GM19043 (cell line): Measurements from ENCODE around the gene JADE2.
"Not testable (repeated sequence)": the region's sequence is repeated elsewhere in the genome, so short reads cannot be mapped to it uniquely, and the experiment has no call there.

Experiments used
- ATAC-seq: cut with Tn5 transposase; IDR thresholded peaks from one replicate; pipeline ENCODE4 v1.9.1; 2021; ENCODE audit warnings: low read depth; ENCODE audit not compliant: unreplicated experiment

JADE2 gene

GRCh38 chr5:134547579-134547978 is 22.1 kb downstream of the JADE2 start:
- ATAC-seq, result no peak

- no peak for ATAC-seq
Measured at GRCh38 chr5:134547999-134548658, 22.7 kb downstream of the JADE2 start.

DNA sequence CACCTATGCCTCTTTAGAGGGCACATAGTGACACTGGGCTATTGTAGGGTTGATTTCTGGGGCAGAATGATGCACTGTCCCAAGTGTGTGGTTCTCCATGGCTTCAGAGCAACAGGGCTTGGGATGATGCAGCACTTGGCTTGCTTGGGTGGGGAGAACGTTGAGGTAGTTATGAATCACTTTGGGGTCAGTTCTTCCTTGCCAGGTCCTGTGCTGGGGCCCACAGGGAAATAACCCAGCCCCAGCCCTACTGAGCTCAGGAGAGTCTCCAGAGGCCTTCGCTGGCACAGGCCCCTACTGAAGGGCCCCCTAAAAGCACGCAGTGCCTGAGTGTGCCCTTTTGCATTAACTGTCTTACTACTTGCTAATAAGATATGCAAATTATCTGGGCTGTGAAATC is 24.2 kb downstream of the JADE2 start:
- ATAC-seq, result no peak

GRCh38 chr5:134550271-134551214 is 25.1 kb downstream of the JADE2 start:
- no peak for ATAC-seq

DNA sequence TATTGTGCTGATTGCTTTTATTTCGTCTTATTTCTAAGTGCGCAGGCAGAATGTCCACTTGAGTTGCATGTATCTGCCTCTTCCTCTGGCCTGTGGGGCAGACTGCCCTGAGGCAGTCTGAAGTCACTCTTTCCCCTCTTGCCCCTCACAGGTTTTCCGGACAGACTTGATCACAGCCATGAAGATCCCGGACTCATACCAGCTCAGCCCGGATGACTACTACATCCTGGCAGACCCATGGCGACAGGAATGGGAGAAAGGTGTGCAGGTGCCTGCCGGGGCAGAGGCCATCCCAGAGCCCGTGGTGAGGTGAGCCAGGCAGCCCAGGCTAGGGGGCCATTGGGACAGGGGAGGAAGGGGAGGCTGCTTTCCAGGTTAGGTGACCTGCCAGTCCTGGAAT is 26.4 kb downstream of the JADE2 start:
- no peak for ATAC-seq

- ATAC-seq, result no peak
Measured at GRCh38 chr5:134552301-134552700, 26.8 kb downstream of the JADE2 start.

DNA sequence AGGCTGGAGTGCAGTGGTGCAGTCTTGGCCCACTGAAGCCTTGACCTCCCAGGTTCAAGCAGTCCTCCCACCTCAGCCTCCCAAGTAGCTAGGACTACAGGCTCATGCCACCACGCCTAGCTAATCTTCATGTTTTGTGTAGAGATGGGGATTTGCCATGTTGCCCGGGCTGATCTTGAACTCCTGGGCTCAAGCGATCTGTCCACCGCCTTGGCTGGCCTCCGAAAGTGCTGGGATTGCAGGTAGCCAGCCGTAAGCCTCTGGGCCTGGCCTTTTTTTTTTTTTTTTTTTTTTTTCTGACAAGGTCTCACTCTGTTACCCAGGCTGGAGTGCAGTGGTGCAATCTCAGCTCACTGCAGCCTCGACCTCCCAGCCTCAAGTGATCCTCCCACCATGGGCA is 27.2 kb downstream of the JADE2 start:
- not testable (repeated sequence) for ATAC-seq

DNA sequence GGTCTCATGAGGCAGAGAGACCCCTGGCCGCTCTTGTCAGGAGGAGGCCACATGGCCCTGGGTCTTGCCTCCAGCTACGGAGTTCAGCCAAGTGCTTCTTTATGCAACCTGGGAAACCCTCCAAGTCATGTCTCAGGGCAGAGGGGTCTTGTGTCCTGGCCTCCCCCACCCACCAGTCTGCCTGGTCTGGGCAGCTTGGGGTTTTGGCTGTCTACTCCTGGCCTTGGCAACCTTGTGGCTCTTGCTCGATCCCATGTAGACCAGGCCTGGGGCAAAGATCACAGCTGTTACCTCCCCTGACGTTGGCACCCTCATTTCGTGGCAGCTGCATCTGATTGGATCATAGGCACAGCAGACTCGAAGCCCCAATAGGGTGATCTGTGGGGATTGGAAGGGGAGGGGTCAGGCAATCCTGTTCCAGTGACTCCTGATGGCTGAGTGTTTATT is 28.4 kb downstream of the JADE2 start:
- ATAC-seq, result no peak

GRCh38 chr5:134554319-134555222 is 29.1 kb downstream of the JADE2 start:
- ATAC-seq, result peak; percentile 36

GRCh38 chr5:134555223-134555889 is 29.9 kb downstream of the JADE2 start:
- no peak for ATAC-seq

DNA sequence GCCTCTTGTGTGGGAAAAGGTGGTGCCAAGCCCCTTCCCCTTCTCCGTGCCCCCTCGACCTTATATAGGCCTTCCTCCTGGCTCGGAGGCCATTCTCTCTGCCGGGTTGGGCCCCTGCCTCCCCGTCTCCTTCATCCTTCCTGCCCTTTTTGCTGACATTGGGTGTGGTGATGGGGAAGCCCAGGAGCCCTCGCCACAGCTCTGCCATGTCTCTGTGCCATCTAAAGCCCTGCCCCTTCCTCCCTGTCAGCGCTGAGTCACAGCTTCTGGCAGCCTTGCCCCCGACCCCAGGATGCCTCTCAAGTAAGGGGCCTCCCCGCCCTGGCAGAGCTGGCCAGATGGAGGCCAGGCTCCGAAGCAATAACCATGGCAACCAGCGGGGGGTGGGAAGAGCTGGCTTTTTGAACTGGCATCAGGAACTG is 30.4 kb downstream of the JADE2 start:
- ATAC-seq, result no peak

- not testable (repeated sequence) for ATAC-seq
Measured at GRCh38 chr5:134556588-134556987, 31.1 kb downstream of the JADE2 start.

GRCh38 chr5:134556994-134557393 is 31.5 kb downstream of the JADE2 start:
- no peak for ATAC-seq

- ATAC-seq, result no peak
Measured at GRCh38 chr5:134559672-134560071, 34.2 kb downstream of the JADE2 start.

- no peak for ATAC-seq
Measured at GRCh38 chr5:134560698-134561097, 35.2 kb downstream of the JADE2 start.

DNA sequence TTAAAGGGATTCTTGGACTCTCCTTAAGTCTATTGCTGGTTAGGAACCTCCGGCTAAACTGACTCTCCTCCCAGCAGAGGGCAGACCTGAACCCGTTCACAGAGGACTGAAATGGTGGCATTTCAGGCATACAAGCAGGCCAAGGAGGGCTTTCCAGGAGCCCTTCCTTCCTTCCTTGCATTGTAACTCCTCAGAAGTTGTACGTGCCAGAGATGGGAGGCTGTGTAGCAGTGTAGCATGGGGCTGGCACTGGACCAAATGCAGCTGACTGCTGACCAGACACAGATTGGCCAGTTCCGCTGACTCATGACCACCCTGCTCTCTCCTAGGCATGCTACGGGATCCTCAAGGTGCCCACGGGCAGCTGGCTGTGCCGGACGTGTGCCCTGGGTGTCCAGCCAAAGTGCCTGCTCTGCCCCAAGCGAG is 36.4 kb downstream of the JADE2 start:
- ATAC-seq, result no peak

DNA sequence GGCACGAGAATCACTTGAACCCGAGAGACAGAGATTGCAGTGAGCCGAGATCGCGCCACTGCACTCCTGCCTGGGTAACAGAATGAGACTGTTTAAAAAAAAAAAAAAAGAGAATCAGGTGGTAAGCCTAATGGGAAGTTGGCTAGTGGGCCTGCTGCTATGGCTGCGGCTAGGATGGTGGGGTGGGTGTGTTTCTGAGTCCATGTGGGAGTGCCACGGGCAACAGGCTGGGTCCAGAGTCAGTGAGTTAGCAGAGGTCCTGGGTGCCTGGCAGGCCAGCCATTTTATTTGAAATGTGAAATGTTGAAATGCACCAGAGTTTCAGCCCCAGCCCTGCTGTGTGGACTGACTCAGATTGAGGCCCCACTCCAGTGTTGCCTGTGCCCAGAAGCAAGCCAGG is 37.8 kb downstream of the JADE2 start:
- ATAC-seq, result no peak

GRCh38 chr5:134563962-134564361 is 38.5 kb downstream of the JADE2 start:
- ATAC-seq, result no peak

GRCh38 chr5:134564396-134564795 is 38.9 kb downstream of the JADE2 start:
- ATAC-seq, result no peak
